Stomach (tissue), 4 donors: ENCODE measurements around the gene NCEH1.

Source experiments
- POLR2AphosphoS5 ChIP-seq, 3 donors: sonication (generic); formaldehyde crosslinking; IDR thresholded peaks; one replicate each; pipeline ENCODE4 v1.6.1; 2016; ENCODE audit warnings: antibody characterized with exemption in 3 of 3
- TF ChIP-seq, protein P1 (sequence below), 7 experiments: fragments of 450-650 bp in 4 of 7; fragments of 200-600 bp in 3 of 7; sonication (generic) in 3 of 7; IDR thresholded peaks; one replicate each; pipeline ENCODE4 v1.5.1; 2016 to 2019; ENCODE audit warnings: antibody characterized with exemption in 7 of 7, control low read depth in 2 of 7, mild to moderate bottlenecking in 1 of 7

DNA sequence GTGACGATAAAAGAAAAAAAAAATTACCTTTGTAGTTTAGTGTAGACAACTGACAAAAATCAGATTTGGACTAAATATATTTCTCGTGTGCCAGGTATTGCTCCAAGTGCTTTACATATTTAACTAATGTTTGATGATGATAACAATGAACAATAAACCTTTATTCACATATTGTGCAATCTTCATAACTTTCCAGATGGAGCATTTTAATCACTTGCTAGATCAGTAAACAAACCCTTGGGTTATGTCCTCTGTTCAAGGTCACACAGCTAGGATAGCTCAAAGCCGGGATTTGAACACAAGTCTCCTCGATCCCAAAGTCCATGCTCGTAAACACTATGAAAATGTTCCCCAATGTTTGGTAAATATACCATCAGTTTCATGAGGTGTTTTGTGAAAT lies 14.5 kb downstream of the NCEH1 start:
- TF ChIP-seq, protein P1, sequence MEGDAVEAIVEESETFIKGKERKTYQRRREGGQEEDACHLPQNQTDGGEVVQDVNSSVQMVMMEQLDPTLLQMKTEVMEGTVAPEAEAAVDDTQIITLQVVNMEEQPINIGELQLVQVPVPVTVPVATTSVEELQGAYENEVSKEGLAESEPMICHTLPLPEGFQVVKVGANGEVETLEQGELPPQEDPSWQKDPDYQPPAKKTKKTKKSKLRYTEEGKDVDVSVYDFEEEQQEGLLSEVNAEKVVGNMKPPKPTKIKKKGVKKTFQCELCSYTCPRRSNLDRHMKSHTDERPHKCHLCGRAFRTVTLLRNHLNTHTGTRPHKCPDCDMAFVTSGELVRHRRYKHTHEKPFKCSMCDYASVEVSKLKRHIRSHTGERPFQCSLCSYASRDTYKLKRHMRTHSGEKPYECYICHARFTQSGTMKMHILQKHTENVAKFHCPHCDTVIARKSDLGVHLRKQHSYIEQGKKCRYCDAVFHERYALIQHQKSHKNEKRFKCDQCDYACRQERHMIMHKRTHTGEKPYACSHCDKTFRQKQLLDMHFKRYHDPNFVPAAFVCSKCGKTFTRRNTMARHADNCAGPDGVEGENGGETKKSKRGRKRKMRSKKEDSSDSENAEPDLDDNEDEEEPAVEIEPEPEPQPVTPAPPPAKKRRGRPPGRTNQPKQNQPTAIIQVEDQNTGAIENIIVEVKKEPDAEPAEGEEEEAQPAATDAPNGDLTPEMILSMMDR (IDR thresholded peaks at IDR 0.05), result no peak
- peak in 1 of 3 donors; percentile 41 for TF ChIP-seq POLR2AphosphoS5 (IDR thresholded peaks at IDR 0.05)
